D341Med (cell line): ENCODE measurements around the gene INVS.
"Not testable (repeated sequence)": the region's sequence is repeated elsewhere in the genome, so short reads cannot be mapped to it uniquely, and the experiment has no call there.

Source experiments
- DNase-seq: peaks from one replicate; pipeline ENCODE4 v3.0.0; 2012; ENCODE audit warnings: low spot score

The INVS gene

DNA sequence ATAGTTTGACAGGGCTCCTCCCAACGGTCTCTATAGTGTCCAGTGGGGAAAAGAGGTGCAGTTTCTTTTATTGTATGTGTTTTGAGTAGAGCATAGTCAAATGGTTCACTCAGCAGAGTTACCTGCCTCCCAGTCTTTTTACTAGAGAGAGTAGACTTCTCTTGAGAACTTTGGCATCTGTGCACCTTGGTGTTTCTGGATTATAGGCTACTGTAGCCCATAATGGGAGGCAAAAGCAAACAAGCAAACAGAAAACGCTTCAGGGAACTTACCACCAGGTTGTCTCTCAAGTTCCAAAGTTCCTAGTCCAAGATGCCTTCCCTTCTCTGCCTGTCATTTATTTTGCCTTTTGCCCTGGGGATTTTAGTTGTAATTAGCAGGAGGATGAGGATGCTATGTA, 26.2 kb downstream of the INVS start:
- DNase-seq = no peak

DNA sequence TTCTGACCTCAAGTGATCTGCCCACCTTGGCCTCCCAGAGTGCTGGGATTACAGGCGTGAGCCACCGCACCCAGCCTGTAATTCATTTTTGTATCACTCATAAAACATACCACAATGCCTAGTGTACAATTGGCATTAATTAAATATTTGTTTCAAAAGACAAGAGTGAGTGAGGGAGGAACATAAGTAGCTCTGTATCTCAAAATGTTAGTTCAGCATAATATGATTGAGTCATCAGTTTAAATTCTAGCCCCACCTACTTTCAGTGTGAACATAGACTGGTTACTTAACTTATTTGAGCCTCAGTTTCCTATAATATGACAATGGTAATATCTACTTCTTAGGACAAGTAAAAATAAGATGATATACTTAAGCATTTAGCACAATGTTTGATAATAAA, 26.9 kb downstream of the INVS start:
- DNase-seq = no peak

DNA sequence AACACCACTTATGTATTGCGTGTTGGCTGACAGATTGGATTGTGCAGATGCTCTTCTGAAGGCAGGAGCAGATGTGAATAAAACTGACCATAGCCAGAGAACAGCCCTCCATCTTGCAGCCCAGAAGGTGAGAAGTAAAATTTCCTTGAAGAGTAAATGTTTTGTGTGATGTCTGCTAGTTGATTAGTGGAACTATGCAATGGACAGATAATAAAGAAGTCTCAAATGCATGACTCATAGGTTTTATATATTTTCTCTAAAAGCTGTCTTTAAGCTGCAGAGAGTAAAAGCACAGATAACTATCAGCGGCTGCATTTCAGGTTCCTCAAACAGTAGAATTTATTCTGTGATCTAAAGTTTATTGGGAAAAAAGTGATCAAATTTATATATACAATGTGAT, 27.4 kb downstream of the INVS start:
- no peak for DNase-seq

DNA sequence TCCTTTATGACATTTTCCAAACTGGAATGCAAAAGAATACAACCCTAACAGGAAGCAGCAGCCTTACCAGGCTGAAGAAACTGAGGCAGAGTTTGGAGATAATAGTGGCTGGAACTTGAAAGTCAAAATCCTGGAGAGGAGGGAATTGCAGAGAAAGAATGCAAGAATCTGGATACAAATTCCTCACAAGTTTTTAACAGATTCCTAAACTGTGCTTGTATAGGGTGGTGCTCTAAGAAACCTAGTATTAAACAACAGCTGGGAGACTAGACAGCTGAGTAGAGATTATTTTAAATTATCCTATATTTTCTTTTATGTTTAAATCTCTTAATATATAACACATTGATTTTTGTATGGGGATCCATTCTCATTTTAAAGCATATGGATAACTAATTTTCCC, 30.7 kb downstream of the INVS start:
- no peak for DNase-seq

- DNase-seq = no peak
These were observed 32.2 kb downstream of the INVS start for GRCh38 chr9:100131216-100131615.

DNA sequence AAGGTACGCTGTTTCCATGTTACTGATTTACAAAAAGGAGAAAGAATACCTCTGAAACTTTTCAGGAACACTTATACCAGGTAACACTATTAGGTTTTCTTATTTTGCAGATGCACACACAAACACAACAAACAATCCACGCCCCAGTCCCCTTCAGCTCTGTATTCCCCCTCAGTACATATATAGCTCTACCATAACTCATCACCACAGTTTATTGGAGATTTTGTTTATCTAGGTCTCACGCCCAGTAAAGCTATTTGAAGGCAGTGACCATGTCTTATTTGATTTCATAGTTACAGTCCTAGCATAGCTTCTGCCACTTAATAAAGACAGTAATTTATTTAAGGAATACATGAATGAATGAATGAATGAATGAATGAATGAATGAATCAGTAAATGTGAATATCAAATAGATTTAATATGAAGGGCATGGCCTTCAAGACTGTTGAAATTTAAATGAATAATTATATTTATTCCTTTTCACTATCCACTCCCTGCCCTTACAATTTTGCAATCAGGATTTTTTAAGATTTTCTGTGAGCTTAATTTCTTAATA, 32.9 kb downstream of the INVS start:
- DNase-seq = no peak

DNA sequence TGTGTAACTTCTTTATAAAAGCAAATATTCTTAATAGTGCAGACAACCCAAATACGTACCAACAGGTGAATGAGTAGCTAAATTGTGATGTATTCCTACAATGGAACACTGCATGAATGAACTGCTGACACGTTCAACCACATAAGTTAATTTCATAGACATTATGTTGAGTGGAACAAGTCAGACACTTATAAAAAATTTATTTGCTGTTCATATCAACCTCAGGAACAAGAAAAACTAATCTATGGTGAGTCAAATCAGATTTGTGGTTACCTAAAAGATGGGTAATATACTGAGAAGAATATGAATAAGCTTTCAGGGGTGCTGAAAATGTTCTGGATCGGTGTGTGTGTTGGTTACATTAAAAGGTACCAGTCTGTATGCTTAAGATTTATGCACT, 35.7 kb downstream of the INVS start:
- DNase-seq = no peak

GRCh38 chr9:100136799-100137198, 37.8 kb downstream of the INVS start:
- not testable (repeated sequence) for DNase-seq

- not testable (repeated sequence) for DNase-seq
These were observed 41.3 kb downstream of the INVS start for GRCh38 chr9:100140303-100140702.

DNA sequence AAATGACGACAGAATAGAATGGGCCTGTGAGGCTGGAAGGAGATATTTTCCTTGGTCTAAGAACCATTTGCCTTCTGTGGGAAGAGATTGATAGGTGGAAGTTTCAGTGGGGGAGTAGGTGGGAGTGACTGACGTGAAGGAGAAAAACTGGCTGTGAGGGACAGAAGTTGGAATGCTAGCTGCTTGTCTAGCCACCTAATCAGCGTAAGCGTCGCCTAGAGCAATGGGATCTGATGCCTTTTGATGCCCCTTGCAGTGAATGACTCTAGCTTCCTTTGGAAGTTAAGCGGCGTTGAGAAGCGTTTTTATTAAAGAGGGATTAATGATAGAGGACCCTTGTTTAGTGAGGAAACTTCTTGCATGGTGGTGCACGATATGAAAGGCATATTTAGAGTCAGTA, 42.8 kb downstream of the INVS start:
- DNase-seq = not testable (repeated sequence)

DNA sequence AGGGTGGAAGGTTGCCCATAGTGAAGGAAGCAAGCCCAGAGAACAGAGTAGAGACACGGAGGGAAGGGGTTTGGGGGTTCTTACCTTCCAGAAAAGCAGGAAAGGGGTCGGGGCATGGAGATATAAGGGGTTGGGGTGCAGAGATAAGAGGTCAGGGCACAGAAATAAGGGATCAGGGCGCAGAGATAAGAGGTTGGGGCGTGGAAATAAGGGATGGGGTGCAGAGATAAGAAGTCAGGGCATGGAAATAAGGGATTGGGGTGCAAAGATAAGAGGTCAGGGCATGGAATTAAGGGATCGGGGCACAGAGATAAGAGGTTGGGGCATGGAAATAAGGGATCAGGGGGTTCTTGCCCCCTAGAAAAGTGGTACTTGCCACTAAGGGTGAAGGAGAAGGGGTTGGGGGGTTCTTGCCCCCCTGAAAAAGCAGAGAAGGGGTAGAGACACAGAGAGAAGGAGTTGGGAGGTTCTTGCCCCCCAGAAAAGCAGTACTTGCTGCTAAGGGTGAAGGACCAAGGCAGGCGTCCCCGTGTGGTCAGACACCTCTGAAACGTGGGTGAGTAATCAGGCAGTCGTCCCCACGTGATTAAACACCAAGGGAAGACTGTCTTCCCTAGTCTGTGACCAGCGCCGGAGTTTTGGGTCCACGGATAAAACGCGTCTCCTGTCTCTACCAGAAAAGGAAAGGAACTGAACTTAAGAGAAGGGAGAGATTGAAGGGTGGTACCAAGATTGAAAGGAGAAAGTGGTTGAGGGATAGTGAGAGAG, 46.3 kb downstream of the INVS start:
- not testable (repeated sequence) for DNase-seq

- DNase-seq = not testable (repeated sequence)
These were observed 46.9 kb downstream of the INVS start for GRCh38 chr9:100145976-100146375.

GRCh38 chr9:100150214-100150613, 51.2 kb downstream of the INVS start:
- no peak for DNase-seq

- DNase-seq = no peak
These were observed 61.0 kb downstream of the INVS start for GRCh38 chr9:100160021-100160420.

DNA sequence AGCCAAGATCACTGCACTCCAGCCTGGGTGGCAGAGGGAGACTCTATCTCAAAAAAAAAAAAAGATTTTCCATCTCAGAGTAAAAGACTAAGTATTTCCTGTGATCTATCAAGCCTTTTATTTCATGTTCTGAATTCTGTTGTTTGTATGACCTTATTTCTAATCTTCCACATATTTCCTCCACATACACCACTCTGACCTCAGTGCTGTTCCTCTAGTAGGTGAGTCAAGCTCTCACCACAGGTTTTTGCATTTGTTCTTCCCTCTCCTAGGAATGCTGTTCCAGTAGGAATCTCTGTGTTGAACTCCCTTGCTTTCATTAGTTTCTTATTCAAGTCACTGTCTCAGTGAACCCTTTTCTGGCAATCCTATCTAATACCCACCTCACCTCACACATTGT, 68.1 kb downstream of the INVS start:
- no peak for DNase-seq

GRCh38 chr9:100167915-100168654, 69.0 kb downstream of the INVS start:
- DNase-seq = peak; percentile 28

GRCh38 chr9:100170085-100170484, 71.0 kb downstream of the INVS start:
- DNase-seq = no peak

GRCh38 chr9:100170556-100170955, 71.5 kb downstream of the INVS start:
- DNase-seq = no peak

DNA sequence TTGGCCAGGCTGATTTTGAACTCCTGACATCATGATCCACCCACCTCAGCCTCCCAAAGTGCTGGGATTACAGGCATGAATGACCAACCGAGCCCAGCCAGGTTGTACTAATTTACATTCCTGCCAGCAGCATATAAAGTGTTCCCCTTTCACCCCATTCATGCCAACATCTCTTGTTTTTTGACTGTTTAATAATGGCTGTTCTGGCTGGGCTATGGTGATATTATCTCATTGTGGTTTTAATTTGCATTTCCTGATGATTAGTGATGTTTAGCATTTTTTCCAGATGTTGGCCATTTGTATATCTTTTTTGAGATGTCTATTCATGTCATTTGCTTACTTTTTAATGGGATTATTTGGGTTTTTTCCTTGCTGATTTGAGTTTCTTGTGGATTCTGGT, 87.3 kb downstream of the INVS start:
- no peak for DNase-seq

GRCh38 chr9:100190339-100190738, 91.3 kb downstream of the INVS start:
- no peak for DNase-seq

DNA sequence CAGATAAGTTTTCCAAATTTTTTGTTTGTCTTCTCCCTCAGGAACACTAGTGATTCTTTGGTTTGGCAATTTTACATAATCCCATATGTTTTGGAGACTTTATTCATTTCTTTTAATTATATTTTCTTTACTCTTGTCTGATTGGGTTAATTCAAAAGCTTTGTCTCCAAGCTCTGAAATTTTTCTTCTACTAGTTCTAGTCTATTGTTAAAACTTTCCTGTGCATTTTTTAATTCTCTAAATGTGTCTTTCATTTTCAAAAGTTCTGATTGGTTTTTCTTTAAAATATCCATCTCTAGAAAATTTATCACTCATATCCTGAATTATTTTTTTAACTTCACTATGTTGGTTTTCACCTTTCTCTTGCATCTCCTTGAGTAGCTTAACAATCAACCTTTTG, 92.2 kb downstream of the INVS start:
- DNase-seq = no peak

- no peak for DNase-seq
These were observed 94.0 kb downstream of the INVS start for GRCh38 chr9:100193078-100193477.

DNA sequence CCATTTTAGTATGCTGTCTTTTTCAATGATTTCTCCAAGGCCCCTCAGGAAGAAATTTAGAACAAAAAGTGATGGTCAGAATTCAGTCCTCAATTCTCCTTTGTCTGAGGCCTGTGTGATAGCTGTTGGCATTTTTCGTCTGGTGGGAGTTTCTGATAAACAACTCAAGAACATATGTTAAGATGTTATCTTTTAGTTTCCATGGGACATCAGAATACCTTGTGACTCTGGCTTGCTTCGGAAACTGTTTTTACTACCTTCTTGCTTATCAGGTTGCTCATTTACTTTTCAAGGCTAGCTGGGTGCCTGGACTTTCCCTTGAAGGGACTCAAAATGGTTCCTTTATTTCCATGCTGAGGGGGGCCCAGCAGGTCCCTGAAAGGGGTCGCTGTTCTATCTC, 97.2 kb downstream of the INVS start:
- no peak for DNase-seq
